Stimulated activated CD8-positive, alpha-beta memory T cell treated with anti-CD3 and anti-CD28 coated beads, Interleukin-7, amount 100 ng/mL, for 48 hours (primary cell): ENCODE results near the gene AHCTF1.
"Not testable (repeated sequence)": the region's sequence is repeated elsewhere in the genome, so short reads cannot be mapped to it uniquely, and the experiment has no call there.

Experiments used
- DNase-seq, 2 donors: peaks; one replicate each; pipeline ENCODE4 v3.0.0-alpha.2; 2020; ENCODE audit warnings: low read depth in 1 of 2; ENCODE audit errors: extremely low read depth in 1 of 2

AHCTF1 gene

DNA sequence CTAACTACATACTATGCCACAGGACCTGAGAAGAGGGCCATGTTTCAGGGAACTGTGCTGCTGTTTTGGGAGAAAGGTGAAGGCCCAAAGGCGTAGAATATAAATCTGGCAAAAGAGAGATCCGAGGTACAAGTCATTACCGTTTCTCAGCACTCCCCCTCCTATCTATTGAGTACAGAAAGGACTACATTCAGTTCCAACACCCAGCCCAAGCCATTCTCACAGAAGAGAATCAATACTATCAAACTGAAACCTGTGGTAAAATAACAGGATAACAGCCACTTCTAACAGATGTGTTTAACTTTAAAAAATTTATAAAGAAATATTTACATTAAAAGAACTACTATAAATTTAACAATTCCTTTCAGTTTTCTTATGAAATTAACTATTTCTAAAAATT is 7.8 kb downstream of the AHCTF1 start:
- DNase-seq, result no peak

DNA sequence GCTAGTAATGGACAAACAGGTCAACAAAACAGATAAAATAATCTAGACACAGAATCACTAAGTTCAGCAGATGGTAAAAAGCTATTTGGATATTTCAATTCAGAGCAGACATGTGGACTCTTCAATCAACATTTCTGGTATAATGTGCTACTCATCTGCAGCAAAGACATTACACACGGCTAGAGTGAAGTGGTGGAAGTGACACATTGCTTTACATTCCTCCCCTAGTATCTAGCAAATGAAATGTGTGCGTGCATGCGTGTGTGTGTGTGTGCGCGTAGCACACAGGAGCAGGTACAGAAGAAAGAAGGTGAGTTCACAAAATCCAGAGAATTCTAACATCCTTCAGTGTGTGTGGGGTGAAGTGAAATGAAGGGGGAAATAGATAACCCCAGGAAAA is 8.3 kb downstream of the AHCTF1 start:
- DNase-seq, result no peak

DNA sequence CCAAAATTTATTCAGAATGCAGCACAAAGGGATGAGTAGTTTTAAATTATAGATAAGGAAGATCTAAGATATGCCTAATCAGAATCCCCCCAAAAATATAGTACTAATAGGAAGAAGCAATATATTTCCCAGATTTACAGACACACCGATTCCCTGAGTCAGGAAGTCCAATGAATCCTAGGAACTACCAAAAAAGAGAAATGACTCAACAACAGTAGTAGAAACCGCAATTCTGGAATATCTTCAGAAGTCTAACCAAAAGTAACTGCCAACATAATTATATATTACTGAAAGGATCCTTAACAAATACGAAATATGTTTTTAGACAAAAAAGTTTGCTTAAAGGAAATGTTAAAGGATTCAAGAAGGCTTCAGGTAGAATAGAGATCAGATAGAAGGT is 10.3 kb downstream of the AHCTF1 start:
- DNase-seq, result no peak

DNA sequence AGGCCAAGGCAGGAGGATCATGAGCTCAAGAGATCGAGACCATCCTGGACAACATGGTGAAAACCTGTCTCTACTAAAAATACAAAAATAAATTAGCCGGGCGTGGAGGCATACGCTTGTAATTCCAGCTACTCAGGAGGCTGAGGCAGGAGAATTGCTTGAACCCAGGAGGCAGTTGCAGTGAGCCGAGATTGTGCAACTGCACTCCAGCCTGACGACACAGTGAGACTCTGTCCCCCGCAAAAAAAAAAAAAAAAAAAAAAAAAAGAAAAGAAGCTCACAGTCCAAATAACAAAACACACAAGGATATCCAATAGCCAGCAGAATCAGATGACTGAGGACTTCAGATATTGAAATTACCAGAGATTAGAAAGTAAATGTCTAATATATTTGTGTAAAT is 11.8 kb downstream of the AHCTF1 start:
- DNase-seq, result no peak

DNA sequence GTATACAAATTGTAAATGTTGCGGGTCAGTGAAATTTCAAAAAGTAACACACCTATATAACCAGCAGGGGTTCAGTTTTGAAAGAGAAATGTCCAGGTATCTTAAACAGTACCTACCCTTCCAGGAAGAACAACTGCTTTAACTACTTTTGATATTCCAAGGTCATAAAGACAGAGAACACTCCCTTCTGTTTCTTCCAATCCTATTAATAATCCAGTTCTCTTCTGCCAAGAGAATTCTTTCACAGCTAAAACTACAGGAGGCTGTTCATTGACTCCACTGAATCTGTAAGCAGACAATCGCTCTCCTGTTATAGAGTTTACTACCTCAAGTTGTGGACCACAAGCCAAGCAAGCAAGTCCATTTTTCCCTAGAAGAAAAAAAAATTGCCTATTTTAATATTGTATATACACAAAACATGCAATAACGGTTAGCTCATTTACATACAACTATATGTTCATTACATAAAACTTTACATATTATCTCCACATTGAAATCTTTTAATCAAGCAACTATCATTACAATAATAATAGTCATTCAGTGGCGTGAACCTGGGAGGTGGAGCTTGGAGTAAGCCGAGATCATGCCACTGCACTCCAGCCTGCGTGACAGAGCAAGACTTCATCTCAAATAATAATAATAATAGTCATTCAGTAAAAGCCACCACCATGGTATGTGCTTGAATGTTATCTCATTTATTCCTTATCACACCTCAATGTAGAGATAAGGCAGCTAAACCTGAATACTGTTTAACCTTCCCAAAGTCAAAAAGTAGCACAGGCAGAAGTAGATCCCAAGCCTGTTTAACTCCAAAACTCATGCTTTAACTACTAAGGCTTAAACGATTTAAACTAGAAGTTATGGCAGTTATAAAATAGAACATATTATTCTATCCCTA is 15.5 kb downstream of the AHCTF1 start:
- not testable (repeated sequence) for DNase-seq

DNA sequence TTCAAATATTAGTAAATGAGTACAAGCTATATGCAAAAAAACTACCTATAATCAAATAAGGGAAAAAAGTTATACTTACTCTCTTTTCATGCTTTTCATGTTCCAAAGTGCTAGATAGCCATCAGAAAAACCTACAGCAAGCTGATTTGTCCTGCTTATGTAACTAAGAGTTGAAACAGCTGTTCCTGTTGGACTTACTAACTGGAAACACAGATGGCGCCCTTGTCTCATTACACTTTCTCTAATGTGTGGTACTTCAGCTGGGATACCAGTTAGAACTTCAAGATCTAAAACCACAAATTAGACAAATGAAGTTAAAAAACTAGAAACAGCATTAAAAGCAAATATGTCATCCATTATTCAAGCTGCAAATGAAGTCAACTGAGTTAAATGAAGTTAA is 24.3 kb downstream of the AHCTF1 start:
- no peak for DNase-seq

DNA sequence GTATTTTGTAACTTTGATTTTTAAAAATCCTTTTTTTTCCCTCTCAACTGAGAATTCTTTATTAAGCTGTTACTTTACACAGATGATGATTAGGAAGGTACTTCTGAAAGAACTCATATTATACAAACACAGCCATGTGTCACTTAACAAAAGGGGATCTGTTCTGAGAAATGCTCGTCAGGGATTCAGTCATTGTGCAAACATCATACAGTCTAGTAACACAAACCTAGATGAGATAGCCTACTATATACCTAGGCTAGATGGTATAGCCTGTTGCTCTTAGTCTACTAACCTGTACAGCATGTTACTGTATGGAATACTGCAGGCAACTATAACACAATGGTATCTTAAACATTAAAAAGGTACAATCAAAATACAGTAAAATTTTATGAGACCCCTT is 24.9 kb downstream of the AHCTF1 start:
- no peak for DNase-seq

DNA sequence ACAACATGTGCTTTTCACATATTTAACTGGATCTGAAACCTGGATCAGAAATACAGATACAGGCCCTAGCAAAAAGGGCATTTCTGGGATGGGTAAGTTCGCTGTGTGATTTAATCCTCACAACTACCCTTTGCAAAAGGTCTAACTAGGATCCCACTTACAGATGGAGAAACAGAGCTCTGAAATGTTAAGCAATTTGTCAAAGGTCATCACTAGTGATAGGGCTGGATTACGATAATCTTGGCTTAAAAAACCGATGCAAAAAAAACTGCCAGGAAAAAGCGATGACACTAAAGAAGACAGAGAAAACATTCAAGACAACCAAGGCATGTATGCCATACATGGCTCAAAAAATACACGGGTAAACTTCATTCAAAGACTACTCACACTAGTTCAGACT is 29.9 kb downstream of the AHCTF1 start:
- no peak for DNase-seq

DNA sequence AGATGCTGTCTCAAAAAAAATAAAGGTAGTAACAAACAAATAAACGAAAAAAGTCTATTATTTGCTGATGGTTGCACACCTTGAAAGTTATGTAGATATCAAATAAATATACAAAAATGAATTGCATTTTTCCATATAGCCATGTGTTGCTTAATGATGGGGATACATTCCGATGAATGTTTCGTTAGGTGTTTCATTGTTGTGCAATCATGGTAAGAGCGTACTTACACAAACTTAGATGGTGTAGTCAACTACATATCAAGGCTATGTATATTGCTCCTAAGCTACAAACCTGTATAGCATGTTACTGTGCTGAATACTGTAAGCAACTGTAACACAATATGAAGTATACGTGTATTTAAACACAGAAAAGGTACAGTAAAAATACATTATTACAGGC is 34.4 kb downstream of the AHCTF1 start:
- no peak for DNase-seq

DNA sequence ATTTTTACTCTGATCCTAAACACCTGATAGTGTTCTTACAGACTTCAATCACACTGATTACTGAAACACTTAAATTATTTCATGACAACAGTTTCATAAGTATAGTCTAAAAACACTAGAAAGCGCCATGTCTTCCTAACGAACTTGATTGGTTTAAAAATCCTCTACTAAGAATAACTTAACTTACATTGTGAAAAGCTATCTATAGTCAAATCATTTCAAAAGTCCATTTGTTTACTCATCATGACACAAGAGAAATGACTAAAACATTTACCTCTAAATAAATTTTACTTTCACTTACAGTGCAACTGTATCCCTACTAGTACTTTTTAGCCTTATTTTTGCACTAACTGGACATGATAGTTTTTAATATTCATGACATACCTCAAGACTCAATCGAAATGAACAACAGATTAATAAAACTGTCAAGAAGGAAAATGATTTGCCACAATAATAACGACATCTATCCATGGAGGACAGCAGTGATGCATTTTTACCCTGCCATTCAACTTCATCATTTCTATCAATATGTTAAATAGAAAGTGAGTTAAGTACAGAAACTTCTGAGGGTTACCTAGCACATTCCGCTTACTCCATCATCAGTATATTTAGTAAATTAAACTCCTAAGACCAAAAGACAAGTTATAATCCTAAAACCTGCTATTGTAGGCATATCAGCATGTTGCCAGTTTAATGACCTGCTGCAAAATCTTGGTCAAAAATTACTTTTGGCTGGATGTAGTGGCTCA is 38.4 kb downstream of the AHCTF1 start:
- no peak for DNase-seq

DNA sequence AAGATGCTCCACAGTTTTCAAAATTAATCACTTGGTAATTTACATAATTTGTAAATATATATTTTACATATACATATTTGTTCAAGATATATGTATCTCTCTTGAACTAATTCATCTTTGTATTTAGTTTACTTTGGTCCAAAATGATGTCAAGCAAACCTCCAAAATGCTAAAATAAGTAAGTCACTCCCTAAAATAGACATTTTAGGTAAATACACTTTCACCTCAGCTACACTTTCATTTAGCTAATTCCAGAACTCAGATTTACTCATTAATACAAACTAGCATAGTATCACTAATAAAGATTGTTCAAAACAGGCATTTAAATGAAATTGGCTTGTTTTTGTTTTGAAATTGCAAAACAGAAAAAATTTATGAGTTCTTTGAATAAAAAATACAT is 40.6 kb downstream of the AHCTF1 start:
- DNase-seq, result no peak

DNA sequence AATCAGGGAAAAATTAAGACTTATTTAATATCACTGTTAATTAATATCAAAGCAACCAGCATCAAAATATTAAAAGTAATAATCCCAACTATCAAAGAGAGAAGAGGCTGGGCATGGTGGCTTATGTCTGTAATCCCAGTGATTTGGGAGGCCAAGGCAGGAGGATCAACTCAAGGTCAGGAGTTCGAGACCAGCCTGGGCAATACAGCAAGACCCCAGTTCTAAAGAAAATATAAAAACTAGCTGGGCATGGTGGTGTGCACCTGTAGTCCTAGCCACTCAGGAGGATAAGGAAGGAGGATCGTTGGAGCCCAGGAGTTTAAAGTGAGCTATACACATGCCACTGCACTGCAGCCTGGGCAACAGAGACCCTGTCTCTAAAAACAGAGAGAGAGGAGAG is 43.2 kb downstream of the AHCTF1 start:
- DNase-seq, result no peak

DNA sequence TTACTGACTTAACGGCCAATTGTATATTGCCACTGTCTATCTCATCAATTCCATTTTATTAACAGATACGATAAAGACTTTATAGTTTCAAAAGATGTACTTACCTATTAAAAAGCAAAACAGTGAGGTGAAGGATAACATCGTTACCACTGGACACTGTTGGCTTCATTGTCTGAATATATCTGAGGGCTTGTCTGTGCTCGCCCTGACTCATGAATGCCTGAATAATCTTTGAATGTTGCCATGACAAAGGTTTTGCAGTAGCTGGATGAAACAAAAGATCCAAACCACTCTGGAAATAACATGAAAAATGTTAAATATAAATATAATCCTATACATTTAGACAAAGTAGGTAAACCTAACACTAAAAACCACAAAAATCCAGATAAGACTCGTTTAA is 46.4 kb downstream of the AHCTF1 start:
- DNase-seq, result not testable (repeated sequence)

DNA sequence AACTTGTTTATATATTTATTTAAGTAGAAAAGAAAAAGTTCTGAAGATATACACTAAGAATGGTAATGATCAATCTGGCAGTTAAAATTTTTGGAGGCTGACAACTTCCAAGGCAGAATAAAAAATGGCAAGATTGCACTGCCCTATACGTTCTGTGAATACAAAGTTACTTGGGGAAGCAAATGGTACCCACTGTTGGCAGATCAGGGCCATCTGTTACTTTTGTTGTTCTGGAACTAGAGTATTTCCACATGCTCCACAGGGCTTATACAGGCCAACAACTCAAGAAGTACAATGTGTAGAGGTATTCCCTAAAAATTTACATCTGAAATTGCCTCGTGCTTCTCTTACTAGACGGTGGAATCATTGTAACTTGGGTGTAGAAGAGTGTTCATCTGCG is 53.2 kb downstream of the AHCTF1 start:
- DNase-seq, result no peak

DNA sequence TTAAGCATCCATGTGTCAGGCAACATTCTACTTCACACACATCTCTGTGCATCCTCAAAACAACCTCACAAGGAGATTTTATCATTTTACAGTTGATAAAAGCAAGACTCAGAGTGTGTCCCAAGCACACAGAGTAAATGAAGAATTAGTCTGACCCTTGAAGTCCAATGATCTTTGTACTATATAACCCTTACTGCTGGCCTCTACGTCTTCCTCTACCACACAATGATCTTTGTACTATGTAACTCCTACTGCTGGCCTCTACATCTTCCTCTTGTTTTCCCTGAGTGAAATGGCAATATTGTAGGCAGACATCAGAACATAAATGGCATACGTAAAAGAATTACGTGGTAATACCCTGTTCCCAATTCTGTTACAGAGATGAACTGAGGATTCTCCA is 55.3 kb downstream of the AHCTF1 start:
- no peak for DNase-seq

DNA sequence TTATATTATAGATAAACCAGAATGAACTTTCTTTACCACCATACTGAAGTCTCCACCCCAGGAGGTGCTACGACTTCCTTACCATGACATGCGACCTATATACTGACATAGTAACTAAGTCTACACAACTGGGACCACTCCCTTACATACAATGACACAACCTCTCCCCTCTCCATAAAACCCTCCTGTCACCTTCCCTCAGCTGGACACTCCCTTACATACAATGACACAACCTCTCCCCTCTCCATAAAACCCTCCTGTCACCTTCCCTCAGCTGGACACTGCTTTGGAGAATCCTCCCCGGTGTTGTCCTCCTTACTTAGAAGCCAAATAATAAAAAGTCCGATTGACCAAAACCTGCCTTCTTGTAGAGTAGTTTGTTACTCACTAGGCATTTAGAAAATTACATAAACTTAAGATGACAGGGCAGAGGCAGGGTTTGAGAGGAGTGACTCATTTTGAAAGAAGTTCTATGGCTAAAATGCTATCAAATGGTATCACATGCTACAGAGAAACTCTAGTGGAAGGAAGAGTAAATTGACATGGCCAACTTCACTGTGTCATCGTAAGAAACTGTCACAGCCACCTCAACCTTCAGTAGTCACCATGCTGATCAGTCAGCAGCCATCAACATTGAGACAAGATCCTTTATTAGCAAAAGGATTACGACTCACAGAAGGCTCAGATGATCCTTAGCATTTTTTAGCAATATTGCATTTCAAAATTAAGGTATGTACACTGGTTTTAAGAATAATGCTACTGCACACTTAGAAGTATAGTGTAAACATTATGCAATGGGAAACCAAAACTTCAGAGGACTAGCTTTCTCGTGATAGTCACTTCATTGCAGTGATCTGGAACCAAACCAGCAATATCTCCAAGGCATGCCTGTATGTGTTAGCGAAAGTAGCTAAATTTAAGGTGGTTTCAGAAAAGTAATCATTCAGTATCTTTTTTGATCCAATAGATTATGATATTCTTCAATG is 56.4 kb downstream of the AHCTF1 start:
- peak in 1 of 2 donors; percentile 2 for DNase-seq

DNA sequence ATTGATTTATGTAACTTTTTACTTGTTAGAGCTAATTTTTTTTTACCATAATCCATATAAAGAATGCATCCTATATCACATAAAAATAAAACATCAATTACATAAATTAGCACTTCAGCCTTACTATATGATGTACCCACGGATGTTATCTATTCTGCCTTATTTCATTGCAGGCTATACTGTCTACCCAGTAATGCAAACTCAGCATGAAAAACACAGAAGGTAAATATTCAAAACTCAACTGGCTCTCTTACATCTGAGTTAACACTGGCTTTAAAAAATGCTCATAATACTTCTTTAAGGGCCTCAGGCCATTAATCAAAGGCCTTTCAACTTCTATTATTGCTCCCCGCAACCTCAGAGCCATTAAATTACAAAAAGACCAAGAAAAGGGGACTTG is 65.8 kb downstream of the AHCTF1 start:
- no peak for DNase-seq

DNA sequence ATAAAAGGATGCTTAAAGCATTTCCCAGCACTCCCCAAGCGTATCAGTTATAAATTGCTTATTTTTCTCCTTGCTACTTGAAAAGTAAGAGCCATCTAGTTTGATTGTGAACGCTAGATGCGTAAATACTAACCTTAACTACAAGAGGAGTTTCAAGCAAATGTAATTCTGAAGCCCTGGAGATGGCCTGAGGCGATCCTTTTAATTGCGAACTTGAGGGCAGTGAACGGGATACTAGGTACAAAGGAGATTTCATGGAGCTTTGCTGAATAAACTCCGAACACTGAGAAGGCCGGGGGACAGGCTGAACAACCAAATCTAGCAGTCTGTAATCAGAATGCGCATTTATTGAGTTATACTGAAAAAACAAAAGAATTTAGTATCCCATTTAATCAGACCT is 68.0 kb downstream of the AHCTF1 start:
- not testable (repeated sequence) for DNase-seq

DNA sequence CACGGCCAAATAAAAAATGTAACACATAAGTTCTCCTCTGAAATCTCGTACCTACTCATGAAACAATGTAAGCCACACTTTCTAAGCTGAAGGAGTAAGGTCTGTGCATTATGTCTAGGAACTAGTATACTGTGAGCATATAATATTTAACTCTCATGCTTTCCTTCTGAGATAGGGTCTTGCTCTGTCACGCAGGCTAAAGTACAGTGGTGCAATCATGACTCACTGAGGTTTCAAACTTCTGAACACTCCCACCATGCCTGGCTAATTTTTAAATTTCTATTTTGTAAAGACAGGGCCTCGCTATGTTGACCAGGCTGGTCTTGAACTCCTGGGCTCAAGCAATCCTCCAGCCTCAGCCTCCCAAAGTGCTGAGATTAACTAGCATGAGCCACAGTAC is 71.3 kb downstream of the AHCTF1 start:
- DNase-seq, result no peak

DNA sequence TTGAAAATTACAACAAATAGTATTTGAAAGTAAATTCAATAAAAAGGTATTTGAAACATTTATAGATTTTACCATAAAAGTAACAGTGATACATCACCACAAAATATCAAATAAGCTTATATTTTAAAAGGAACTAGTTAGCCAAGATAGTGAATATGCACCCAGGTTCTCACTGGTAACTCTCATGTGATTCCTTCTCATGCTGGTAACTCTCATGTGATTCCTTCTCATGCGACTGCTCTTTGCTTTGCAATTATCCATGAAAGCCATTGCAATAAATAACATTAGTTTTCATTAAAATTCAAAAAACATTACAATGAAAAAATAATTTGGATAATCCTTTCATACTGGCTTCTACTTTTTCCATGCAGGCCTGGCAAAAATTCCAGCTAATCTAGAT is 75.4 kb downstream of the AHCTF1 start:
- no peak for DNase-seq

DNA sequence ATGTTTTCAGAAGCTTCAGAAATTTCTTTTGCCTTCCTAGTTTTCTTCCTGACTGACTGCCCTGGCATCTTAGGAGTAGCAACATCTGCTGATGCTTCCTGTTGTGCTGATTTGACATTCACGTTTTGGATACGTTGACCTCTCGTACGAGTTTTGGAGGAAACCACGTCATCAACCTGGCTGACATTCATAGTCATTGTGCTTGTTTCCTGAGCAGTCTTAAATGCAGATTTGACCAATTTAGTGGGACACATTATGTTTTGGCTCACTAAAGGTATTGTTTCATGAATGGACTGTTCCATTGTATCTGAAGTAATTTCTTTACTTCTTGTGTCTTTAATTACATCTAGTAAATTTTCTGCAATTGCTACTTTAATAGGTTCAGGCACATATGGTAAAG is 81.1 kb downstream of the AHCTF1 start:
- not testable (repeated sequence) for DNase-seq
